ENCODE measurements around the gene NAA30.

- TF ChIP-seq CTCF (IDR thresholded peaks at IDR 0.05) (no peak), POLR2A (IDR thresholded peaks at IDR 0.05) (no peak)
These were observed 71.5 kb downstream of the NAA30 start for GRCh38 chr14:57461777-57462320.
